K562 (cell line): ENCODE results near the gene TTC39B.

Experiments
- BHLHE40 ChIP-seq: IDR thresholded peaks from 2 replicates; pipeline ENCODE4 v1.6.1; 2011; ENCODE audit warnings: low read length, improper control_type of control experiment
- CTCF ChIP-seq, 3 experiments: IDR thresholded peaks in 2 of 3; conservative IDR thresholded peaks in 1 of 3; 2 replicates each; pipeline ENCODE4 v1.5.1; 2011 to 2012; ENCODE audit warnings: low read length in 3 of 3, mild to moderate bottlenecking in 3 of 3, control low read depth in 2 of 3, improper control_type of control experiment in 1 of 3, inconsistent platforms in 1 of 3, low read depth in 1 of 3, mixed read lengths in 1 of 3, moderate library complexity in 1 of 3; ENCODE audit not compliant: insufficient read depth in 2 of 3
- MXI1 ChIP-seq: IDR thresholded peaks from 2 replicates; pipeline ENCODE4 v1.6.1; 2011; ENCODE audit warnings: low read depth, mild to moderate bottlenecking, improper control_type of control experiment, low read length
- POLR2A ChIP-seq: fragments of 450-650 bp; conservative IDR thresholded peaks from 2 replicates; pipeline ENCODE4 v1.6.1; 2016

- TF ChIP-seq CTCF (IDR thresholded peaks at IDR 0.05 in 2 of 3, conservative IDR thresholded peaks at IDR 0.05 in 1 of 3; ENCODE audit: insufficient read depth in 2 of 3, low read depth in 1 of 3, low read length in 3 of 3) (no peak), MXI1 (no peak), BHLHE40 (no peak), POLR2A (no peak)
Measured at GRCh38 chr9:15293084-15293483, 13.9 kb downstream of the TTC39B start.
